Stimulated activated CD8-positive, alpha-beta memory T cell treated with anti-CD3 and anti-CD28 coated beads, Interleukin-15, amount 100 ng/mL, for 4 hours (primary cell): ENCODE data around the gene MOV10L1.

Experiments used
- DNase-seq, 2 donors: peaks; one replicate each; pipeline ENCODE4 v3.0.0-alpha.2; 2020; ENCODE audit warnings: low read depth in 2 of 2

Gene MOV10L1

GRCh38 chr22:50058906-50059880, 30.6 kb upstream of the MOV10L1 start:
- DNase-seq: no peak

DNA sequence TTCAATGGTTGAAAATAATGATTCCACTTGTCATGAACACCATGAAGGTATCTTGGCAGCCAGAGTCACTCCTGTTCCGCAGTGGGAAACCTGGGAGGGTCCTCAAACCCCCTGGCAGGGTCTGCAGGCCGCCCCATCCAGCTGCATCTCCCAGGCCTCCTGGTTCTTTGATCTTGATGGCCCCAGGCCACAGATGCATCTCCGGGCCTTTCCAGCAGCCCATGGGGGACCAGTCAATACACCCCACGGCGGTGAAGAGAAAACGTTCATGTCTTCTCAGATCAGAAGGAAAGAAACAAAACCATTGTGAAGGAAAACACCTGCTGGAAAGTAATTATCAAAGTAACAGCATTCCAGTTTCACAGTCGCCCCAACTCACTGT, 29.9 kb upstream of the MOV10L1 start:
- no peak for DNase-seq

GRCh38 chr22:50060441-50061140, 29.2 kb upstream of the MOV10L1 start:
- no peak for DNase-seq

DNA sequence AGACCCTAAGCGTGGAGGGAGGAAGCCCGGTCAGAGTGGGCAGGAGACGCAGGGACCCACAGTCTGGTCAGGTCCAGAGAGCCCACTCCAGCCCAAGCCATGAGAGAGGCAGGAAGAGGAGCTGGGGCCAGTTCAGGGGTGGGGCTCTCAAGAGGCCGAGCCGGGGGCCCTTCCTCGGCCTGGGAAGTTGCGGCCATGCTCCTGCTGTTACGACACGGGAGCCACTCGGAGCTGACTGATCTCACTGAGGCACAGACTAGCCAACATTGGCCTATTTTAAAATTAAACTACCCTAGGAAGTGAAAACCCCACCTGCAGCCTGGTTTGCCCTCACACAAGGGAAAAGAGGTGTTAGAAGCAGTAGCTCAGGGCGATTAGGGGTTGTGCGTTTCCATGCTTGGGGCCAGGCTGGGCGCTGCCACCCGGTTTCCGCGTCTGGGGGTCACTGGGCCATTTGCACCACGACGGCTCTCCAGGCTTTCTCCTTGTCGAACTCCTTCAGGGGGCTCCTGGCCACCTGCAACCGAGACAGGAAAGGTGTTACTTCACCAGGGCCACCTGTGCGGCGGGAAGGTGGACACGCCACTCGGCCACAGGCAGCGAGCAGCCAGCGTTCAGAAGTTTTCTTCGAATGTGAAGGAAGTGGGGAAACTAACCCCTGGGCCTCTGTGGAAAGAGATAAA, 28.5 kb upstream of the MOV10L1 start:
- DNase-seq: no peak

GRCh38 chr22:50061824-50062355, 27.9 kb upstream of the MOV10L1 start:
- no peak for DNase-seq

DNA sequence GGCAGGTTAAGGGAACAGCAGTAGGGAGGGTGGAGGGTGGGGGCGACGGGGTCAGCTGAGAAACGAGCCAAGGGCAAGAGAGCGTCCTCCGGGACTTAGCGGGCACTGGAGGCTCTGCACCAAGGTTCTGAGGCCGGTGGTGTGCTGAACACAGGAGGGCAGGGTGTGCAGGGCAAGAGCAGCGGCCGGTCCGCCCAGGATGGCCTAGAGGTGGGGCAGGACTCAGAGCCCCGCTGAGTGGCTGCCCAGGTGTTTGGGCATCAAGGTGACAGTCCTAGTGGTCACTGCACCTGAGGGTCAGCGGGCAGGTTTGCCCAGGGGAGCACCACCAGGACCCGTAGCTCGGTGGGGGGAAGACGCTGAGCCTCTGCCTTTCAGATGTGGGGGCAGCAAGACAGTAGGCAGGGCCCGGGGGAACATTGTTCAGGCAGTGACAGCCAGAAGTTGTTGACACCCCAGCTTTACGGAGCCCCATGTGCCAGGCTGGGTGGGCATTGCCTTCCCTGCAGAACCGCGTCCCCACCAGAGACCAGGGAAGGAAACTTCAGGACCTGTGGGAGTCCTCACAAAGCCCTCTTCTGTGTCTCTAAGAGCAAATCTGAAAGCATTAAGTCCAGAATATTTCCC, 27.2 kb upstream of the MOV10L1 start:
- DNase-seq: no peak

DNA sequence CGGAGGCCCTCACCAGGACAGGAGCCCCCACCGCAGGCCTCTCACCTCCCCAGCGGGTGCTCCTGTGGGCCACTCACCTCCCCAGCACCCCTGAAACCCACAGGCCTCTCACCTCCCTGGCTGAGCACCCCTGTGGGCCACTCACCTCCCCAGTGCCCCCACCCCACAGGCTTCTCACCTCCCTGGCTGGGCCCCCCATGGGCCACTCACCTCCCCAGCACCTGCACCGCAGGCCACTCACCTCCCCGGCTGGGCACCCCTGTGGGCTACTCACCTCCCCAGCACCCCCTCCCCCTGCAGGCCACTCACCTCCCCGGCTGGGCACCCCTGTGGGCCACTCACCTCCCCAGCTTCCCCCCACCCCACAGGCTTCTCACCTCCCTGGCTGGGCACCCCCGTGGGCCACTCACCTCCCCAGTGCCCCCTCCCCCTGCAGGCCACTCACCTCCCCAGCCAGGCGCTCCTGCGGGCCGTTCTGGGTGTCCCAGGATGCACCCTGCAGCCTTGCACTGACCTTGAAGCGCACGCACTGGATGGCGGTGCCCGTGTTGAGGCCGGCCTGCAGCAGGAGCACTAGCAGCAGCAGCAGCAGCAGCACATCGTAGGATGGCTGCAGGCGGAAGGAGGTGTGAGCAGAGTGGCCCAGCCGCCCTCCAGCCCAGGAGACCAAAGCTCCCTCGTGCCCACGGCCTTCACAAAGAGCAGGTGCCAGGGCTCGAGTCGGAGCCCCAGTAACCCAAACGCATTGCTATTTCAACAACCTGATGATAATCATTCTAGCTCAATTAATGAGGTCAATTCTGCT, 26.0 kb upstream of the MOV10L1 start:
- no peak for DNase-seq

DNA sequence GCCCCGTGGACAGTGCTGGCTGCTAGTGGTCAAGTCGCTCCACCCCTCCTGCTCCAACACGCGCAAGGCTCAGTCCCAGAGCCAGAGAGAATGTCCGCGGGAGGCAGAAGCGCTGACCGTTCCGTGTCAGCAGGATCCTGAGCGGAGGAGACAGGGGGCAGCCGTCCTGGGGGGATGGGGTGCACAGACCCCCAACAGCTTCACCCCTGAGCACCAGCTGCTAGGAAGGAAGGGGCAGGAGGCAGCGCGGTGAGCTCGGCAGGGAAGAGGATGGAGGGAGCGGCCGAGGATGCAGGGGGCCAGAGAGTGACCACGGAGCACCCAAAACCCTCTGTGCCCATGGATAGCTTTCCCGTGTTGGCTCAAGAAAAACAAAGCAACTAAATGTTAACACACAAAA, 25.4 kb upstream of the MOV10L1 start:
- DNase-seq: no peak

- no peak for DNase-seq
Observed at GRCh38 chr22:50067244-50067643, 22.6 kb upstream of the MOV10L1 start.

DNA sequence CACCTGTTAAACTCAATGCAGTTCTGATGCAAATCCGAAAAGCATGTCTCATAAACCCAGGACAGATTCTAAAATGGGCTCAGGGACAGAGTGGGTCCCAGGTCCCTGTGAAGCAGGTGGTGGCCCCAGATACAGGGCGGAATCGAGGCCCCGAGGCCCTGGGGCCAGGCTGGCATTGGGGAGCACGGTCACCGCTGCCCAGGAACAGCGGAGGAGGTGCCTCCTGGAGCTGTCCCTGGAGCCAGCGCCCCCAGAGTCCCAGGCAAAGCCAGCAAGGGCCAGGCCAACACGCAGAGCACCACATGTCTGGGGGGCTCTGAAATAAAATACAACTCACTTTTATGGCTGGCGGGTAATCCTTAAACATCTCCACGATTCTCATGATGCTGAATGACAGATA, 21.7 kb upstream of the MOV10L1 start:
- no peak for DNase-seq

DNA sequence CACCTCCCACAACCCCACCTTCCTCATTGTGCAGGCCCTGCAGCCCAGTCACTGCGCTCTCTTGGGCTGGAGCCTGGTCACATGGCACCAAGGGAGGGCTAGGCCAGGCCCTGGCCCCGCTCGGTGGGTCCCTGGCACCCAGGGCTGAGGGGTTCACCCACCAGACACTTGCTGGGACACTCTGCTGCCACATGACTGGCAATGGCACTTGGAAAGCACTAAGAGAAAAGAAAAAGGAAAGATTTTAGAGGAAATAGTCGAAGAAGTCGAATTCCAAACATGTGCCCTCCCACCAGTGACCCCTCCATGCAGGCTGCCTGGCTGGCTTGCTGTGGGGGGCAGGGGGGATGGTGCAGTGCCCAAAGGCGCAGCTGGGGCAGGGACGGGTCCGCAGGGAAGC, 19.4 kb upstream of the MOV10L1 start:
- no peak for DNase-seq

DNA sequence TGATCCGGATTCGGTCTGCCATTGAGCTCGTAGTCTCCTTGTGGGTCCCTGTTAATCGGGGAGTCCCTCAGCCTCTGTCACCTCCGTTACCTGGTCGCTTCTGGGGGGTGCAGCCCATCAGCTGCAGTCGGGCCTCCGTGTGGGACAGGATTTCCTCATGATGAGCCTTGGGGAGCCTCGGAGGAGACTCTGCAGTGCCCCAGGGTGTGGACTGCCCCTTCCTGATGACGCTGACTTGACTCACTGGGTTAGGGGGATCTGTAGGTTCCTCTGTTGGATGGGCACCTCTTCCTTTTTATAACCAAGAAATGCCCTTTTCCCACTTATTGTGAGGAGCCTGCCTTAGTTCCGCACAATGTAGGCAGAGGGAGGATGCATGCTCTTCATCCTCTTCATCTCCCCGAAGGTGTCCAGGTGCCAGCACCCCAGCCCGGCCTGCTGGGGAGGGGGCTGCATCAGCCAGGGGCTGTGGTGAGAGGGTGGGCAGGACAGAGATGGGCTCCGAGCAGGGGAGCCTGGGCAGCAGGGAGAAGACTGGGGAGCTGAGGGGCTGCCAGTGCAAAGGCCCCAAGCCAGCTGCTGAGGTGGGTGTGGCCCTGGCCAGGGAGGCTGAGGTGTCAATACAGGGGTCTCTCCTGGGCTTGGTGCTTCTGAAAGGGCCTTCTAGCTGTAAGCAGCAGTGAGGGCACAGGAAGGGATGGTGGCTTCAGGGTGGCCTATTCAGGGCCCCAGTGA, 18.2 kb upstream of the MOV10L1 start:
- DNase-seq: no peak

DNA sequence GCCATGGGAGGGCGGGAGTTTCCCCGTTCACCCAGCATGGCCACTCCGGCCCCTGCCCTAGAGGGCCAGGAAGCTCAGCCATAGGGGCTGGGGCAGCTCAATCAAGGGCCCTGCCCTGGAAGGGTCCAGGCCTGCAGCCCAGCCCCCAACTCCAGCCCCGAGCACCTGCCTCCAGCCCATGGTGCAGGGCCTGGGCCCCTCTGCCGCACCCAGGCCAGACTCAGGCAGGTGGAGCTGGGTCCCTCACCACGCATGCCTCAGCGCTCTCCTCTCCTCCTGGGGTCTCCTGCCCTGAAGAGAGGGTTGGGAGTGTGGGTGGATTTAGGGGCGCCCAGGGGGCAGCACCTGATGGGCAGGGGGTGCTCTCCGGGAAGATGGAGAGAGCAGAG, 17.6 kb upstream of the MOV10L1 start:
- no peak for DNase-seq

DNA sequence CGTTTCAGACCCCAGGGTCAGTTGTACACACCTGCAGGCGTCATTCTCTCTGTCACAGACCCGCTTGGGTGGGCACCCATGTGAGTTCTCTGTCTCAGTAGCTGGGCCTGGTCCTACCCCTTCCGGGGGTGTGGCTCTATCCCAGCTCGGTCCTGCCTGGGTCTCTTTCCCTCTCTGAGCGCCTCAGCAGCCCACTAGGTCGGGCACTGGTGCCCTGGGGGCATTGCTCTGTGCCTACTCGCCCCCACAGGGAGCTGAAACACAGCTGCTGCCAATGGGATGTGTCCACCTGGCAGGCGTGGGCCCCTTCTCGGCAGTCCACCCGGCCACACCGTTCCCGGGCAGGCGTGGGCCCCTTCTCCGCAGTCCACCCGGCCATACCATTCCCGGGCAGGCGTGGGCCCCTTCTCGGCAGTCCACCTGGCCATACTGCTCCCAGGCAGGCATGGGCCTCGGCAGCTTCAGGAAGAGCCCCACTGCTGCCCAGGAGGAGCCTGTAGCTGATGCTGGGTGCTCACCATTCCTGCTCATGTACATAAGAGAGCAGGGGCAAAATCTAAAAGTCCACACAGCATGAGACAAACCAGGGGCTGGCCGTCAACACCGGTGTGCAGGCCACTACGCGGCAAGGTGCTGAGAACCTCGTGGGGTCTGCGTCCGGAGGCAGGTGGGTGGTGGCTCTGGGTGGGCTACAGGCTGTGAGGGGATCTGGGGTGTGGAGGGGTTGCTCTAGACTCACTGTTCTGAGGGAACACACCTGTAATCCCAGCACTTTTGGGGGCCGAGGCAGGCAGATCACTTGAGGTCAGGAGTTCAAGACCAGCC, 16.9 kb upstream of the MOV10L1 start:
- DNase-seq: no peak

DNA sequence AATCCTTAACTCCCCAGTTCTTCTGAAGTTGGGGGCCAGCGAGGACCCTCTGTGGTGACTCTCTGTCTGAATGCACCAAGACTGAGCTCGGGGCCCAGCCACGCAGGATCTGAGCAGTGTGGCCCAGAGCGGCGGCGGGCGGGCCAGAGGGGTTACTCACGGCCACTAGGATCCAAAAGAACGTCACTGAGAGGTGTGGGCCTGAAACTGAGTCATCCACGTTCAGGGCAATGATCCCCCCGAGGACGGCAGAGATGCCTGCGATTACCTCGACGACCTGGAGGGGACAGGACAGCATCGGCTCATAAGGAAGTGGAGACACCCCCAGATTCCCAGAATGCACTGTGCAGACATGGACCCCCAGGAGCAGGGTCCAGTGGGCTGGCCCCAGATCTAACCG, 15.8 kb upstream of the MOV10L1 start:
- DNase-seq: no peak

DNA sequence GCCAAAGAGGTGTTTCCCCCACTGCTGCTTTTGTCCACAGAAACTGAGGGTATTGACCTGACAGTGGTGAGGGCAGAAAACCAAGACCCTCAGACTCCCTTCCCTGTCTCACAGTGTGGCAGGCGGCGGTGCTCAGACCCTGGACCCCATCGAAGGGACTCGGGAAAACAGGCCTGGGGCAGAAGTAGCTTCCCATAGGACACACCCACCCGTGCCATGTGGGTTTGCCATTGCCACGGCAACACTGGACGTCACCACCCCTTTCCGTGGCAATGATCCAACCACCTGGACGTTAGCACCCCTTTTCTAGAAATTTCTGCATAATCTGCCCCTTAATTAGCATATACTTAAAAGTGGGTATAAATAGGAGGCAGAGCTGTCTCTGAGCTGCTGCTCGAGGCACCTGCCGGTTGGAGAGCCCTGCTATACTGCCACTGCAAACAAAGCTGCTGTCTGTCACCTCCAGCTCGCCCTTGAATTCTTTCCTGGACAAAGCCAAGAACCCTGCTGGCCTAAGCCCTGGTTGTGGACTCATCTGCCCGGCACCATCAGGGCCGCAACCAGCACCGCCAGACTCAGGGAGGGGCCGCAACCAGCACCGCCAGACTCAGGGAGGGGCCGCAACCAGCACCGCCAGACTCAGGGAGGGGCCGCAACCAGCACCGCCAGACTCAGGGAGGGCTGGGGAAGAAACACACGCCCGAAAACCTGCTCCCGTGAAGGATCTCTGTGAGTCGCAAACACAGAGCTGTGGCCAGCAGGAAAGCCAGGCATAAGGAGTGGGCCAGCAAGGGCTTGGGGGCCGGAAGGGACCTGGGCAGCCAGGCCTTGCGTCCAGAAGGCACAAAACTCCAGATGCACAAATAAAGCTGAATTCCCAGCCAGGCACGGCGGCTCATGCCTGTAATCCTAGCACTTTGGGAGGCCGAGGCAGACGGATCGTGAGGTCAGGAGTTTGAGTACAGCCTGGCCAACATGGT, 15.0 kb upstream of the MOV10L1 start:
- no peak for DNase-seq

DNA sequence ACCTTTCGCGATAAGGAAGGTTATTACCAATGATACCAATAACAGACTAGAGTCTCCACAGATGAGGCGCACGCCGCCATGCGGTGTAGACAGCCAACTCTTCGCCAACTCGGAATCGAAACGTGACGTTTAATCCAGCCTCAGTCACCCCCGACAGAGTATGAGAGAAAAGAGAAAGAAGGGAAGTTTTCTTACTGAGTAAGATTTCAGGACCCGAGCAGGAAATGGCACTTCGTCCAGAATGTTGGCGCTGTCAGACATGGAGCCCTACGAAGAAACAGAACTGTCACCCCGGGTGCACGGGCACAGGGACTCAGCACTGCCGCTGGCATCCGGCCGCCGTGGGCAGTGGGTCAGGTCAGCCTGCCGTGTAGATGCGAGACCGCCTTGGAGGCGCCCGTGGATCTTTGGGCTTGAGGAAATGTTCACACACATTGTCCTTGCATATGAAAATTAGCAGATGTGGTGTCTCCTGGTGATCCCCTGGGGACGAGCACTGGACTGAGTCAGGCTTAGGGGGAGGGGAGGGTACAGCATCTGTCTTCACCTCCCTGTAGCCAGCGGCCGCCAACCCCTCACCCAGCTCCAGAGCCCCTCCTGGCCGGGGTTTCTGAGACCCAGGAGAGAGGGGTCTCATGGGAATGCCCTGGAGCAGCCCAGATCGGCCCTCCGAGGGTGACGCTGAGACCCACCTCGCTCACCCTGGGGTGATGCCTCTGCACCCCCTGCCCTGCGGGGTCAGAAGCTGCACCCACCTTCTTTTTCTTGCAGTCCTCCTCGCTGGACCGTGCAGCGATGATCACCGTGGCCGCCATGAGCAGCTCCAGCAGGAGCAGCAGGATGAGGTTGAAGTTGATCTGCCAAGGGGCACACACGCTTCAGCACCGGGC, 12.9 kb upstream of the MOV10L1 start:
- DNase-seq: no peak
